ENCODE measurements around the gene IL4R. TPM values are rescaled to one million over a fixed set of nuclear protein-coding genes. Genes with fewer than 3 reads are reported as not detected.

IL4R gene
- total RNA-seq, 1 donor from 2014 or later, result 41.0 TPM

DNA sequence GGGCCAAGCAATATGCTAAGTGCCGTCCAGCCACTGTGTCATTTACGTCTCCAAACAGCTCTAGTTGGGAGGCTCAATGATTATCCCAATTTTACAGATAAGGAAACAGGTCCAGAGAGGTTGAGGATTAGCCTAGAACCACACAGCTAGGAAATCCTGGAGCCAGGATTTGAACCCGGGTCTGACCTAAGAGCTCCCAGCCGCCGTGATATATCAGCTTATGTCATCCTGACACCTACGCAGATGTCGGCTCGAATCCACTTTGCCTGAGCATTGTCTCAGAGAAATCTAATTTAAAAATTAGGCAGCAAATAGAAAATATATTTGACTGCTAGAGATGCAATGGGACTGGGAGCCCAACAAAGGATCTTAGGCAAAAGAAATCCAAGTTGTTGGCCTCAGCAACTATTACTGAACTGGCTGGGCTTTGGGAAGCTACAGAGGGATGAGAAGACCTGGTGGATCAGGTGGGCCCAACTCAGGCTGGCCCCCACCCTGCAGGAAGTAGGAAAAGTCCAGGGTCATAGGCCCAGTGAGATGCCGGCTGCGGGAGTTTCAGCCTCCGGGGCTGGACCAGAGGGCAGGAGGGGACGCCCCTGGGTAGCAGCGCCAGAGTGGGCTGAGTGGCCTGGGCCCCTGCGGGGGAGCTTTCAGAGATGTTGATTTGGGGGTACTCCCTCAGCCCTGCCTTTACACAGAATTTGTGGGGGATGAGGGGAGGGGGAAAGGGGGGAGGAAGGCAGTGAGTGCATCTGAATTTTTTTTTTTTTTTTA, 53.1 kb downstream of the IL4R start:
- Mint-ChIP-seq H3K27ac (ENCODE audit: unreplicated experiment) (peak overlapping the region; percentile 37), H3K9me3 (ENCODE audit: low read depth) (peaks cover 11% of the 10 kb centered on the region), H3K36me3 (ENCODE audit: low read depth) (peaks cover 12% of the 10 kb centered on the region), H3K27me3 (ENCODE audit: low read depth) (no peaks in the 10 kb centered on the region), H3K4me1 (ENCODE audit: low read depth) (peaks cover 18% of the 10 kb centered on the region), H3K4me3 (ENCODE audit: unreplicated experiment) (no peak overlapping the region)
- TF ChIP-seq, protein P1, sequence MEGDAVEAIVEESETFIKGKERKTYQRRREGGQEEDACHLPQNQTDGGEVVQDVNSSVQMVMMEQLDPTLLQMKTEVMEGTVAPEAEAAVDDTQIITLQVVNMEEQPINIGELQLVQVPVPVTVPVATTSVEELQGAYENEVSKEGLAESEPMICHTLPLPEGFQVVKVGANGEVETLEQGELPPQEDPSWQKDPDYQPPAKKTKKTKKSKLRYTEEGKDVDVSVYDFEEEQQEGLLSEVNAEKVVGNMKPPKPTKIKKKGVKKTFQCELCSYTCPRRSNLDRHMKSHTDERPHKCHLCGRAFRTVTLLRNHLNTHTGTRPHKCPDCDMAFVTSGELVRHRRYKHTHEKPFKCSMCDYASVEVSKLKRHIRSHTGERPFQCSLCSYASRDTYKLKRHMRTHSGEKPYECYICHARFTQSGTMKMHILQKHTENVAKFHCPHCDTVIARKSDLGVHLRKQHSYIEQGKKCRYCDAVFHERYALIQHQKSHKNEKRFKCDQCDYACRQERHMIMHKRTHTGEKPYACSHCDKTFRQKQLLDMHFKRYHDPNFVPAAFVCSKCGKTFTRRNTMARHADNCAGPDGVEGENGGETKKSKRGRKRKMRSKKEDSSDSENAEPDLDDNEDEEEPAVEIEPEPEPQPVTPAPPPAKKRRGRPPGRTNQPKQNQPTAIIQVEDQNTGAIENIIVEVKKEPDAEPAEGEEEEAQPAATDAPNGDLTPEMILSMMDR (IDR thresholded peaks at IDR 0.05), result no peak
- DNase-seq (ENCODE audit: low spot score), result no peak

DNA sequence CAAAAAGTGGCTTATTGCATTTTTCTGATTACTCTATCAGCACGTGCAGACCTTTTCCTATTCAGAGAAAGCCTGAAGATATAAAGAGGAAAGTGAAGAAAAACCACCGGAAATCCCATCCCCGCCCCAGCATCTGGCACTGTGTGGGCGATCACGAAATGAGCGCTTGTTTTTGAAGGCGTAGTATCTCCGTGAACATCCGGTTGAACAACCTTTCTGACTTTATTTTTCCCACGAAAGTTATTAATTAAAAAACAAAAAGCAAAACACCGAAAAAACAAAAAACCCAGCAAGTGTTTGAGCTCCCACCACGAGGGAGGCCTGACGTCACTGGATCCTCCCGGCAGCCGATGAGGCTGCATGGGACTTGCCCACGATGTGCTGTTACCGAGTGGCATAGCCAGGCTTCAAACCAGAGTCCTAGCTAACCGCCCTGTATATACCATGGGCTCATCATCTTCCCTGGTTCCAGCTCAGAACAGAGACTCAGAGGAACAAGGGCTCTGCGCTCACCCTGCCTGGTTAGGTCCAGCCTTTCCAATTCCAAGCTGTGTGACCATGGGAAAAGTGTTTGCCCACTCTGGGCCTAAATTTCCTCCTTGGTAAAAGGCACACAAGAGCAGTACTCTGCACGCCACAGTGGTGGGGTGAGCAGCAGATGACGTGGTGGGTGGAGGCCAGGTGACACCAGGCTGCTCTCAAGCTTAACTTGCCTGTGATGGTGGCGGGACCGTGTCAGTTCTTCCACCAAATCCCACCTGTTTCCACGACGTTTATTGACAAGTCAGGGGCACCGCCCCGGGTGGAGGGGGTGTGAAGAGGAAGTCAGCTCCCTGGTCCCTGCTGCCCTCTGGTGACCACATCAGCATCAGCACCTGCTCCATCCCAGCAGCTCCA, 53.9 kb downstream of the IL4R start:
- H3K27ac Mint-ChIP-seq (ENCODE audit: unreplicated experiment), result no peak overlapping the region
- TF ChIP-seq, protein P1 (IDR thresholded peaks at IDR 0.05), result peak; percentile 95
- DNase-seq (ENCODE audit: low spot score), result peak; percentile 76
- peaks cover 18% of the 10 kb centered on the region for H3K4me1 Mint-ChIP-seq (ENCODE audit: low read depth)
- H3K27me3 Mint-ChIP-seq (ENCODE audit: low read depth), result no peaks in the 10 kb centered on the region
- H3K4me3 Mint-ChIP-seq (ENCODE audit: unreplicated experiment), result no peak overlapping the region
- peaks cover 6% of the 10 kb centered on the region for H3K36me3 Mint-ChIP-seq (ENCODE audit: low read depth)
- peaks cover 11% of the 10 kb centered on the region for H3K9me3 Mint-ChIP-seq (ENCODE audit: low read depth)

DNA sequence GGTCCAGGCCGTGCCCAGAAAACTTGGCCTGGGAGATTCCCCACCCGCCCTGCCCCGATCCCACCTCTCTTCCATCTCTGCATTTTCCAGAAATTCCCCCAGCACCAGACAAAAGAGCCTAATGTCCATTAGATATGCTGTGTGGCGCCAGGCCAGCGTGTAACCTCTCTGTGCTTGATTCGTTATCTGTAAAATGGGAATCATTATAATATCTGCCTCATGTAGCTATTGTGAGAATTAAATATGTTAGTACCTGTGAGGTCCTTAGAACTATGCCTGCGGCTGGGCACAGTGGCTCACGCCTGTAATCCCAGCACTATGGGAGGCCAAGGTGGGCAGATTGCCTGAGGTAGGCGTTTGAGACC, 54.6 kb downstream of the IL4R start:
- peak; percentile 13 for DNase-seq (ENCODE audit: low spot score)
- peaks cover 11% of the 10 kb centered on the region for H3K9me3 Mint-ChIP-seq (ENCODE audit: low read depth)
- peaks cover 6% of the 10 kb centered on the region for H3K36me3 Mint-ChIP-seq (ENCODE audit: low read depth)
- no peak overlapping the region for H3K27ac Mint-ChIP-seq (ENCODE audit: unreplicated experiment)
- TF ChIP-seq, protein P1 (IDR thresholded peaks at IDR 0.05), result peak; percentile 70
- H3K4me3 Mint-ChIP-seq (ENCODE audit: unreplicated experiment), result no peak overlapping the region
- peaks cover 18% of the 10 kb centered on the region for H3K4me1 Mint-ChIP-seq (ENCODE audit: low read depth)
- H3K27me3 Mint-ChIP-seq (ENCODE audit: low read depth), result no peaks in the 10 kb centered on the region

DNA sequence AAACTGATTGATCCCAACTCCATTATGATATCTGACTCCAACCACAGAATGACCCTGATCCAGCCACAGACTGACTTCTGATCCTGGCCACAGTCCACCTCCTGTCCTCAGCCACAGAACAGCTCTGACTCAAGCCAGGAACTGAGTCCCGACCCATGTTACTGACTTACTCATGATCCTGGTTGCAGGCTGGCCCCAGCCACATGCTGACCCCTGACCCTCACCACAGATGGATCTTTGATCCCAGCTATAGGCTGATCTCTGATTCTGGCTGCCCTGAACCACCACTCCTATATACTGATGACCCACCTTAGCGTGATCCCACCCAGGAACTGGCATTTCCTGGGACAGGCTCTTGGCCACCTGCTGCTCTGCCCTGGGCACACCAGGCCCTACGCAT, 56.0 kb downstream of the IL4R start:
- Mint-ChIP-seq H3K9me3 (ENCODE audit: low read depth) (peaks cover 11% of the 10 kb centered on the region), H3K36me3 (ENCODE audit: low read depth) (peaks cover 3% of the 10 kb centered on the region), H3K27me3 (ENCODE audit: low read depth) (no peaks in the 10 kb centered on the region), H3K27ac (ENCODE audit: unreplicated experiment) (no peak overlapping the region), H3K4me3 (ENCODE audit: unreplicated experiment) (no peak overlapping the region), H3K4me1 (ENCODE audit: low read depth) (peaks cover 18% of the 10 kb centered on the region)
- TF ChIP-seq, protein P1 (IDR thresholded peaks at IDR 0.05), result no peak
- no peak for DNase-seq (ENCODE audit: low spot score)

DNA sequence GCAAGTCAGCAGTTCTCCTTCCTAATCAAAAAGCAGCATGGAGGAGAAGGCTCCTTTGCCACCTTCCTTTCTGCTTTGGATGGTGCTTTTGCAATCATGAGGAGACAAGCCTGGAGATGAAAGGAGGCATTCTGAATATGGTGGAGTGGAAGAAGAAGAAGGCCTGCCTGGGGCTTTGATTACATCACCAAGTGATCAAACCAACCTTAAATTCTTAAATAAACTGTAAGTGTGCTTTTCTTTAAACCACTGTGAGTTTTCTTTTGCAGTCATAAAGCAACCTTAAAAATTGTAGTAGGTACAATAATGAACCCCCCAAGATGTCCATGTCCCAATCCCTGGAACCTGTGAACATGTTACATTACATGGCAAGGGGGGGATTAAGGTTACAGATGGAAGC, 56.5 kb downstream of the IL4R start:
- Mint-ChIP-seq H3K9me3 (ENCODE audit: low read depth) (peaks cover 11% of the 10 kb centered on the region), H3K27ac (ENCODE audit: unreplicated experiment) (no peak overlapping the region)

More for the DNA sequence above, 56.5 kb downstream of the IL4R start:
- H3K4me1 Mint-ChIP-seq (ENCODE audit: low read depth), result peaks cover 15% of the 10 kb centered on the region
- no peak for DNase-seq (ENCODE audit: low spot score)
- TF ChIP-seq, protein P1 (IDR thresholded peaks at IDR 0.05), result no peak
- H3K36me3 Mint-ChIP-seq (ENCODE audit: low read depth), result peaks cover 3% of the 10 kb centered on the region
- H3K27me3 Mint-ChIP-seq (ENCODE audit: low read depth), result no peaks in the 10 kb centered on the region
- no peak overlapping the region for H3K4me3 Mint-ChIP-seq (ENCODE audit: unreplicated experiment)

All from chondrocyte (in vitro differentiated cells).